HEK293 (cell line): ENCODE measurements around the gene DNAI7.
A peak's percentile ranks its signal among the peaks of the same experiment; 100 is the strongest.

ENCODE experiments used
- CTCF ChIA-PET: fragments of 350-600 bp; formaldehyde crosslinking; extraction: SDS; loops from one replicate; lab custom pipeline; 2021; ENCODE audit warnings: antibody characterized with exemption; lab: Yijun Ruan, JAX
- POLR2A ChIA-PET: fragments of 300-600 bp; formaldehyde crosslinking; extraction: SDS; loops from one replicate; lab custom pipeline; 2020; ENCODE audit warnings: antibody characterized with exemption, inconsistent platforms; lab: Yijun Ruan, JAX
- H3K27ac ChIP-seq: fragments of 200-500 bp; sonication (Bioruptor generic); 2 replicates; pipeline ENCODE4 v1.5.1; 2014; ENCODE audit warnings: low read depth, low read length, control low read depth, inconsistent platforms; ENCODE audit errors: extremely low read depth
- H3K36me3 ChIP-seq, 2 experiments: fragments of 200-500 bp in 1 of 2; sonication (Bioruptor generic) in 1 of 2; 1 replicate in 1 of 2; 2 replicates in 1 of 2; pipeline ENCODE4 v1.5.1; 2014 to 2017; ENCODE audit warnings: inconsistent platforms in 2 of 2, low read length in 2 of 2; ENCODE audit not compliant: control insufficient read depth in 2 of 2, insufficient read depth in 1 of 2
- H3K4me1 ChIP-seq: fragments of 200-500 bp; sonication (Bioruptor generic); 2 replicates; pipeline ENCODE4 v1.5.1; 2014; ENCODE audit warnings: mild to moderate bottlenecking, low read length, inconsistent platforms; ENCODE audit not compliant: control insufficient read depth, insufficient read depth
- H3K4me3 ChIP-seq: 2 replicates; pipeline ENCODE4 v1.5.1; 2011; ENCODE audit warnings: low read depth, mild to moderate bottlenecking, control low read depth, low read length, moderate library complexity
- H3K9me3 ChIP-seq: fragments of 200-500 bp; sonication (Bioruptor generic); 2 replicates; pipeline ENCODE4 v1.5.1; 2014; ENCODE audit warnings: low read depth, low read length, inconsistent platforms; ENCODE audit not compliant: control insufficient read depth, insufficient read depth
- MEIS1 ChIP-seq: sonication (generic); formaldehyde crosslinking; IDR thresholded peaks from 2 replicates; pipeline ENCODE4 v1.8.1; 2022; ENCODE audit warnings: missing genetic modification reagents, mild to moderate bottlenecking, borderline replicate concordance
- OVOL3 ChIP-seq: fragments of 450-650 bp; formaldehyde crosslinking; IDR thresholded peaks from 2 replicates; pipeline ENCODE4 v1.5.1; 2016; ENCODE audit warnings: missing biosample characterization, missing genetic modification characterization
- PRDM1 ChIP-seq: fragments of 450-650 bp; formaldehyde crosslinking; IDR thresholded peaks from 2 replicates; pipeline ENCODE4; 2016; ENCODE audit warnings: missing biosample characterization, missing genetic modification characterization
- REST ChIP-seq: fragments of 450-650 bp; formaldehyde crosslinking; IDR thresholded peaks from 2 replicates; pipeline ENCODE4 v1.5.1; 2016; ENCODE audit warnings: missing biosample characterization, missing genetic modification characterization
- SALL2 ChIP-seq: fragments of 450-650 bp; formaldehyde crosslinking; IDR thresholded peaks from 2 replicates; pipeline ENCODE4 v1.5.0; 2017; ENCODE audit warnings: missing biosample characterization, mild to moderate bottlenecking, missing genetic modification characterization, borderline replicate concordance
- ZBTB44 ChIP-seq: fragments of 450-650 bp; IDR thresholded peaks from 2 replicates; pipeline ENCODE4 v1.5.1; 2018; ENCODE audit warnings: missing biosample characterization, mild to moderate bottlenecking, missing genetic modification characterization
- ZEB2 ChIP-seq: fragments of 450-650 bp; formaldehyde crosslinking; IDR thresholded peaks from 2 replicates; pipeline ENCODE4 v1.5.1; 2016; ENCODE audit warnings: missing biosample characterization, missing genetic modification characterization
- ZNF112 ChIP-seq: fragments of 450-650 bp; formaldehyde crosslinking; IDR thresholded peaks from 2 replicates; pipeline ENCODE4 v1.5.0; 2017; ENCODE audit warnings: missing biosample characterization, missing genetic modification characterization
- ZNF148 ChIP-seq: fragments of 450-650 bp; formaldehyde crosslinking; IDR thresholded peaks from 2 replicates; pipeline ENCODE4 v1.5.0; 2017; ENCODE audit warnings: missing biosample characterization, missing genetic modification characterization, borderline replicate concordance
- ZNF214 ChIP-seq: fragments of 450-650 bp; formaldehyde crosslinking; IDR thresholded peaks from 2 replicates; pipeline ENCODE4 v1.5.1; 2017; ENCODE audit warnings: missing biosample characterization, mild to moderate bottlenecking, missing genetic modification characterization, borderline replicate concordance
- ZNF280C ChIP-seq: fragments of 450-650 bp; formaldehyde crosslinking; IDR thresholded peaks from 2 replicates; pipeline ENCODE4 v1.5.1; 2016; ENCODE audit warnings: missing biosample characterization, missing genetic modification characterization
- ZNF292 ChIP-seq: fragments of 450-650 bp; formaldehyde crosslinking; IDR thresholded peaks from 2 replicates; pipeline ENCODE4 v1.5.1; 2016; ENCODE audit warnings: low read depth, missing biosample characterization, missing genetic modification characterization, borderline replicate concordance
- ZNF48 ChIP-seq: fragments of 450-650 bp; formaldehyde crosslinking; IDR thresholded peaks from 2 replicates; pipeline ENCODE4 v1.5.1; 2016; ENCODE audit warnings: missing biosample characterization, missing genetic modification characterization
- ZNF629 ChIP-seq: fragments of 450-650 bp; formaldehyde crosslinking; IDR thresholded peaks from 2 replicates; pipeline ENCODE4 v1.5.1; 2017; ENCODE audit warnings: missing biosample characterization, missing genetic modification characterization
- ZNF843 ChIP-seq: fragments of 450-650 bp; formaldehyde crosslinking; IDR thresholded peaks from 2 replicates; pipeline ENCODE4 v1.5.1; 2016; ENCODE audit warnings: missing biosample characterization, missing genetic modification characterization

DNAI7 gene

GRCh38 chr12:25151476-25151875 lies 43.5 kb downstream of the DNAI7 start (continued):
- no peak for TF ChIP-seq ZNF843 (tag by site-specific recombination)
- TF ChIP-seq ZNF280C (tag by site-specific recombination), result no peak
- peak; percentile 47; the same call in 1 of the 2 replicates for TF ChIP-seq ZNF629 (tag by site-specific recombination)
- TF ChIP-seq OVOL3 (tag by site-specific recombination), result no peak

- Histone ChIP-seq H3K4me3 (no peak overlapping the region), H3K4me1 (no peaks in the 10 kb centered on the region), H3K9me3 (no peaks in the 10 kb centered on the region)
- CTCF ChIA-PET, result interaction anchor here (0.6 to 2.1 kb wide), 3 partner anchors 9 to 155 kb away, joined by 3 to 11 read pairs (median 3); no protein-coding TSS in a partner anchor
- POLR2A ChIA-PET, result no interaction called here
- TF ChIP-seq ZNF48 (tag by site-specific recombination) (no peak), MEIS1 (CRISPR knock-in tag) (no peak), REST (tag by site-specific recombination) (no peak), ZEB2 (tag by site-specific recombination) (no peak), ZNF292 (tag by site-specific recombination) (no peak), SALL2 (no peak), ZBTB44 (tag by site-specific recombination) (no peak), ZNF112 (tag by site-specific recombination) (no peak), ZNF214 (tag by site-specific recombination) (no peak), PRDM1 (tag by site-specific recombination) (no peak), ZNF148 (tag by site-specific recombination) (no peak)
- TF ChIP-seq, all 188 proteins: peak for 0
- Histone ChIP-seq H3K36me3 (no peaks in the 10 kb centered on the region), H3K27ac (no peak overlapping the region)
These were observed 48.3 kb downstream of the DNAI7 start for GRCh38 chr12:25146686-25147085.
